ENCODE results near the gene KCNQ1OT1. TPM values are rescaled to one million over a fixed set of nuclear protein-coding genes. Genes with fewer than 3 reads are reported as not detected.

The KCNQ1OT1 gene
- total and polyA plus RNA-seq, 9 of the 15 experiments (the other 6 are each of a cell fraction or from before 2014, with no cell fraction given), result 0.04 to 2.3 (median 0.74) TPM

DNA sequence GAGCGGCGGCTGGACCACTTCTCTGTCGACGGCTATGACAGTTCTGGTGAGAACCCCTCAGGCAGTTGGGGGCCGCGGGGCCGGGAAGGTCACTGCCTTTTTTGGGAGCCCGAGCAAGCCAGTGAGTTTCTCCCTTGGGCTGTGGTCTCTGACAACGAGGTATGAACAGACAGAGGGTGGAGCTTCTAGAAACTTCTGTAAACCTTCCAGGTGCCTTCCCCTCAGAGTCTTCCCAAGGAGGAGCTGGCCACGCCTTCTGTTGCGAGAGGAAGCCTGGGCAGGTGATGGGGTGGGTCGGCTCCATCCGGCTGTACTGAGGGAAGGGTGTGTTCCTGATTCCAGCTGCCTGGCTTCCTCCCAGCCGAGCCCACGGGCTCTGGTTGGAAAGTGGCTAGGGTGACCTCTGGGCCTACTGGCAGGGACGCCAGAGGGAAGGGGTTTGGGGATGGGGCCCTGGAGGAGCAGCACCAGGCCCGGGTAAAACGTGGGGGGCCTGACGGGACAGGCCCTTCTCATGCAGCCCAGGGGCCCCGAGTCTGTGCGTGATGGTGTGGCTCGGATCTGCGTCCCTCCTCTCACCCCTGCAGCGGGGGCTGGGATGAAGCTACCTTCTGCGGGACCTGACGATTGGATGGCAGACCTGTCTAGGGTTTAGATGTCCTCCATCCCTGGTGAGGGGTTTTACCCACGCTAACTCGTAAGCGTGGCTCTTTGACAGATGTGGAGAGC is 110.8 kb downstream of the KCNQ1OT1 start:
- FAIRE-seq, result no peak
- H3K4me1 ChIP-seq (replicated peaks in 1 of 2; ENCODE audit: control insufficient read depth in 2 of 2, insufficient read depth in 2 of 2, low read length in 2 of 2), result peaks cover 0 to 21% of the 10 kb centered on the region in 2 experiments; a peak in 1 of 5 replicates
- 5% methylated on average over 29 of the region's 29 CpGs for WGBS (ENCODE audit: insufficient coverage, low coverage, missing lambda C conversion rate)
- H3K4me3 ChIP-seq, result no peak overlapping the region
- no peaks in the 10 kb centered on the region for H3K9me1 ChIP-seq (ENCODE audit: control insufficient read depth, insufficient read depth, low read length)
- no peak overlapping the region for H3K4me2 ChIP-seq (ENCODE audit: insufficient read depth, low read length)
- no peaks in the 10 kb centered on the region for H3K36me3 ChIP-seq (ENCODE audit: control insufficient read depth, insufficient read depth, low read length)
- TF ChIP-seq SAFB2 (IDR thresholded peaks at IDR 0.05; ENCODE audit: borderline replicate concordance, low read depth, low read length, severe bottlenecking), result no peak
- TF ChIP-seq MTA3 (IDR thresholded peaks at IDR 0.05; ENCODE audit: borderline replicate concordance), result no peak
- TF ChIP-seq, protein P1, sequence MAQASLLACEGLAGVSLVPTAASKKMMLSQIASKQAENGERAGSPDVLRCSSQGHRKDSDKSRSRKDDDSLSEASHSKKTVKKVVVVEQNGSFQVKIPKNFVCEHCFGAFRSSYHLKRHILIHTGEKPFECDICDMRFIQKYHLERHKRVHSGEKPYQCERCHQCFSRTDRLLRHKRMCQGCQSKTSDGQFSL (CRISPR knock-in tag; IDR thresholded peaks at IDR 0.05), result no peak
- TF ChIP-seq, protein P1 (tag; IDR thresholded peaks at IDR 0.05), result no peak
- no peak for TF ChIP-seq GTF2E2 (tag; IDR thresholded peaks at IDR 0.05)
- no peak for TF ChIP-seq U2AF1 (optimal IDR thresholded peaks at IDR 0.05; ENCODE audit: low read depth, low read length)
- no peak for TF ChIP-seq ZNF316 (IDR thresholded peaks at IDR 0.05)
- no peak for TF ChIP-seq ZNF431 (CRISPR knock-in tag; IDR thresholded peaks at IDR 0.05)
- no peak overlapping the region for H3K9ac ChIP-seq (ENCODE audit: insufficient read depth in 1 of 2, low read depth in 2 of 2, low read length in 2 of 2)
- H3K27ac ChIP-seq (ENCODE audit: extremely low read depth, low read depth, low read length), result no peak overlapping the region
- no peaks in the 10 kb centered on the region for H3K9me3 ChIP-seq (replicated peaks; ENCODE audit: control insufficient read depth, insufficient read depth, low read depth, low read length)
- ChIA-PET CTCF (ENCODE audit: low intra/inter-chr PET ratio) (interaction anchor here (1.4 kb wide), 1 partner anchor 299 kb away, joined by 3 read pairs; no protein-coding TSS in a partner anchor), POLR2A (interaction anchor here (0.6 to 1.1 kb wide), 3 partner anchors 13 to 110 kb away, joined by 3 to 4 read pairs (median 3); no protein-coding TSS in a partner anchor)
- peaks cover 8% of the 10 kb centered on the region; the same call in 1 of the 2 replicates for H4K20me1 ChIP-seq (replicated peaks; ENCODE audit: control insufficient read depth, insufficient read depth, low read length)
- H2AFZ ChIP-seq (ENCODE audit: low read depth, low read length), result no peak overlapping the region
- in situ Hi-C loops (cut with MboI), result no loop called here
- no peaks in the 10 kb centered on the region for H3K79me2 ChIP-seq (ENCODE audit: control insufficient read depth, insufficient read depth, low read length)
- intact Hi-C loops (cut with micrococcal nuclease), result no loop called here
- ATAC-seq, result no peak
- peak in 1 of 4 experiments; percentile 5 for DNase-seq (ENCODE audit: extremely low read depth in 1 of 4, low spot score in 3 of 4)
- peaks cover 12 to 77% of the 10 kb centered on the region in 2 experiments for H3K27me3 ChIP-seq (ENCODE audit: control insufficient read depth in 2 of 2, insufficient read depth in 2 of 2, low read length in 2 of 2)
- no TSS peak for BruUV-seq (replicated peaks)
